Gastroesophageal sphincter (tissue), 3 donors: ENCODE data around the gene GET3.
"Not testable (repeated sequence)": the region's sequence is repeated elsewhere in the genome, so short reads cannot be mapped to it uniquely, and the experiment has no call there.

ENCODE experiments used
- EP300 ChIP-seq: sonication (generic); formaldehyde crosslinking; IDR thresholded peaks from one replicate; pipeline ENCODE4 v1.6.1; 2017; ENCODE audit warnings: antibody characterized with exemption, mild to moderate bottlenecking
- POLR2A ChIP-seq, 2 donors: fragments of 450-650 bp; IDR thresholded peaks; one replicate each; pipeline ENCODE4 v1.6.1; 2017; ENCODE audit warnings: antibody characterized with exemption in 2 of 2, mild to moderate bottlenecking in 2 of 2, moderate library complexity in 1 of 2
- POLR2AphosphoS5 ChIP-seq: sonication (generic); formaldehyde crosslinking; IDR thresholded peaks from one replicate; pipeline ENCODE4 v1.6.1; 2017; ENCODE audit warnings: antibody characterized with exemption
- TF ChIP-seq, protein P1 (sequence below), 4 experiments: fragments of 200-600 bp in 2 of 4; fragments of 450-650 bp in 2 of 4; sonication (generic) in 1 of 4; IDR thresholded peaks; one replicate each; pipeline ENCODE4 v1.5.1; 2017 to 2019; ENCODE audit warnings: antibody characterized with exemption in 4 of 4, mild to moderate bottlenecking in 2 of 4, moderate library complexity in 2 of 4

DNA sequence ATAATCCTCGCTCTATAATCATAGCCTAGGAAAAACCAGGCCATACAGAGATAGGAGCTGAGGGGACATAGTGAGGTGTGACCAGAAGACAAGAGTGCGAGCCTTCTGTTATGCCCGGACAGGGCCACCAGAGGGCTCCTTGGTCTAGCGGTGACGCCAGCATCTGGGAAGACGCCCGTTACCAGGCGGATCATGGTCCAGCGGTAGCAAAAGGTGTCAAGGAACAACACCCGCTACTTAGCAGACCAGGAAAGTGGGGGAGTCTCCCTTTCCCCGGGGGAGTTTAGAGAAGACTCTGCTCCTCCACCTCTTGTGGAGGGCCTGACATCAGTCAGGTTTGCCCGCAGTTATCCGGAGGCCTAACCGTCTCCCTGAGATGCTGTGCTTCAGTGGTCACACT is 25.2 kb upstream of the GET3 start:
- TF ChIP-seq, protein P1, sequence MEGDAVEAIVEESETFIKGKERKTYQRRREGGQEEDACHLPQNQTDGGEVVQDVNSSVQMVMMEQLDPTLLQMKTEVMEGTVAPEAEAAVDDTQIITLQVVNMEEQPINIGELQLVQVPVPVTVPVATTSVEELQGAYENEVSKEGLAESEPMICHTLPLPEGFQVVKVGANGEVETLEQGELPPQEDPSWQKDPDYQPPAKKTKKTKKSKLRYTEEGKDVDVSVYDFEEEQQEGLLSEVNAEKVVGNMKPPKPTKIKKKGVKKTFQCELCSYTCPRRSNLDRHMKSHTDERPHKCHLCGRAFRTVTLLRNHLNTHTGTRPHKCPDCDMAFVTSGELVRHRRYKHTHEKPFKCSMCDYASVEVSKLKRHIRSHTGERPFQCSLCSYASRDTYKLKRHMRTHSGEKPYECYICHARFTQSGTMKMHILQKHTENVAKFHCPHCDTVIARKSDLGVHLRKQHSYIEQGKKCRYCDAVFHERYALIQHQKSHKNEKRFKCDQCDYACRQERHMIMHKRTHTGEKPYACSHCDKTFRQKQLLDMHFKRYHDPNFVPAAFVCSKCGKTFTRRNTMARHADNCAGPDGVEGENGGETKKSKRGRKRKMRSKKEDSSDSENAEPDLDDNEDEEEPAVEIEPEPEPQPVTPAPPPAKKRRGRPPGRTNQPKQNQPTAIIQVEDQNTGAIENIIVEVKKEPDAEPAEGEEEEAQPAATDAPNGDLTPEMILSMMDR (IDR thresholded peaks at IDR 0.05): peak in 3 of 4 experiments; percentile 35 to 39 (median 37)
- not testable (repeated sequence) for TF ChIP-seq POLR2AphosphoS5; EP300; POLR2A (IDR thresholded peaks at IDR 0.05)
